Breast epithelium (tissue), 4 donors: ENCODE results near the gene PLPP3. TPM values are rescaled to one million over a fixed set of nuclear protein-coding genes. Genes with fewer than 3 reads are reported as not detected.

Source experiments
- DNase-seq, 2 donors: peaks; one replicate each; pipeline ENCODE4 v3.0.0-alpha.2; 2019; ENCODE audit warnings: low spot score in 2 of 2
- H3K27ac ChIP-seq, 2 donors: fragments of 200-600 bp; sonication (generic) in 1 of 2; one replicate each; pipeline ENCODE4 v1.5.1; 2016 to 2019; ENCODE audit warnings: mild to moderate bottlenecking in 1 of 2
- H3K27me3 ChIP-seq, 2 donors: fragments of 200-600 bp; sonication (generic) in 1 of 2; one replicate each; pipeline versions ENCODE4 v1.5.1 to v1.6.0; 2017 to 2019; ENCODE audit warnings: control low read depth in 1 of 2, mild to moderate bottlenecking in 1 of 2
- H3K36me3 ChIP-seq: fragments of 200-600 bp; one replicate; pipeline ENCODE4 v1.5.1; 2019
- H3K4me1 ChIP-seq, 2 donors: fragments of 200-600 bp; sonication (generic); one replicate each; pipeline ENCODE4 v1.5.1; 2016 to 2019; ENCODE audit warnings: control low read depth in 1 of 2
- H3K4me3 ChIP-seq, 3 donors: fragments of 200-600 bp; sonication (generic); 1 replicate in 2 of 3; 2 replicates in 1 of 3; pipeline ENCODE4 v1.5.1; 2016 to 2019; ENCODE audit warnings: mild to moderate bottlenecking in 3 of 3, moderate library complexity in 2 of 3
- H3K9me3 ChIP-seq, 2 donors: fragments of 200-600 bp; sonication (generic) in 1 of 2; one replicate each; pipeline ENCODE4 v1.5.1; 2016 to 2019; ENCODE audit warnings: control low read depth in 1 of 2
- CTCF ChIP-seq, 3 donors: fragments of 450-650 bp; IDR thresholded peaks; one replicate each; pipeline ENCODE4 v1.5.1; 2016 to 2017; ENCODE audit warnings: antibody characterized with exemption in 3 of 3, mild to moderate bottlenecking in 3 of 3, moderate library complexity in 3 of 3
- POLR2A ChIP-seq: fragments of 450-650 bp; IDR thresholded peaks from one replicate; pipeline ENCODE4 v1.6.1; 2016; ENCODE audit warnings: antibody characterized with exemption, mild to moderate bottlenecking, moderate library complexity
- POLR2AphosphoS5 ChIP-seq, 3 donors: sonication (generic); formaldehyde crosslinking; IDR thresholded peaks; one replicate each; pipeline ENCODE4 v1.6.1; 2017; ENCODE audit warnings: antibody characterized with exemption in 3 of 3
- intact Hi-C: fragments of 100-400 bp; cut with DNase I; formaldehyde crosslinking; loops from one replicate; pipeline ENCODE4 v1.15.1; 2023; ENCODE audit warnings: low total_unique reads
- total RNA-seq, 3 donors: library from RNA; depleted of rRNA; stranded (reverse); fragments of >200 nt; gene quantifications; one replicate each; pipeline ENCODE4 v1.1.0, GENCODE V29; 2016

PLPP3 gene
- total RNA-seq, 3 donors from 2014 or later: 122 to 275 (median 127) TPM

- Histone ChIP-seq H3K27me3 (no peaks in the 10 kb centered on the region), H3K4me1 (no peaks in the 10 kb centered on the region), H3K9me3 (no peaks in the 10 kb centered on the region), H3K36me3 (no peaks in the 10 kb centered on the region), H3K4me3 (no peak overlapping the region), H3K27ac (no peak overlapping the region)
- DNase-seq: no peak
- no peak for TF ChIP-seq CTCF (IDR thresholded peaks at IDR 0.05)
- TF ChIP-seq POLR2A: no peak
- no peak for TF ChIP-seq POLR2AphosphoS5 (IDR thresholded peaks at IDR 0.05)
- intact Hi-C loops: no loop called here
Observed at GRCh38 chr1:56501888-56502287, 77.5 kb downstream of the PLPP3 start.

DNA sequence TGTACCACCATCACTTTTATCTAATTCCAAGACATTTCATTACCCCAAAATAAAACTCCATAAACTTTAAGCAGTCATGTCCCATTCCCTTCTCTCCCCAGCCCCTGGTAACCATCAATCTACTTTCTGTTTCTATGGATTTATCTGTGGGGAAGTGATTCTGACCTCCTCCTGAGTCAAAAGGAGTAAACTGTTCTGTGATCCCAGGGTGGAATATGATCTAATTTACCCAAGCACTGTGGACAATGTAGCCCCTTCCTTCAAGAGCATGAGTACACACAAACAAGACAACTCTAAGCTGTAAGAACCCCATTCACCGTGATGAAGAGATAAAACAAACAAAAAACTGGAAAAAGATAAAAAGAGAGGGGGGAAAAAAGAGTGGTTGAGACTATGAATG lies 77.9 kb downstream of the PLPP3 start:
- Histone ChIP-seq H3K4me3 (no peak overlapping the region), H3K4me1 (no peaks in the 10 kb centered on the region), H3K9me3 (no peaks in the 10 kb centered on the region), H3K36me3 (no peaks in the 10 kb centered on the region), H3K27ac (no peak overlapping the region), H3K27me3 (no peaks in the 10 kb centered on the region)
- no peak for DNase-seq
- TF ChIP-seq POLR2A (no peak), CTCF (IDR thresholded peaks at IDR 0.05) (no peak), POLR2AphosphoS5 (IDR thresholded peaks at IDR 0.05) (no peak)
- intact Hi-C loops: no loop called here

- Histone ChIP-seq H3K36me3 (no peaks in the 10 kb centered on the region), H3K9me3 (no peaks in the 10 kb centered on the region), H3K4me3 (no peak overlapping the region), H3K27me3 (no peaks in the 10 kb centered on the region), H3K27ac (no peak overlapping the region), H3K4me1 (no peaks in the 10 kb centered on the region)
- TF ChIP-seq POLR2AphosphoS5 (IDR thresholded peaks at IDR 0.05): no peak
- no peak for TF ChIP-seq CTCF (IDR thresholded peaks at IDR 0.05)
- no peak for TF ChIP-seq POLR2A
- DNase-seq: no peak
- intact Hi-C loops: no loop called here
Observed at GRCh38 chr1:56496821-56497772, 82.3 kb downstream of the PLPP3 start.

GRCh38 chr1:56496158-56496557 lies 83.2 kb downstream of the PLPP3 start:
- no peak for DNase-seq
- H3K27me3 ChIP-seq: no peaks in the 10 kb centered on the region
- H3K27ac ChIP-seq: no peak overlapping the region
- H3K4me3 ChIP-seq: no peak overlapping the region
- TF ChIP-seq POLR2AphosphoS5 (IDR thresholded peaks at IDR 0.05) (no peak), CTCF (IDR thresholded peaks at IDR 0.05) (no peak), POLR2A (no peak)
- intact Hi-C loops: no loop called here
- no peaks in the 10 kb centered on the region for H3K9me3 ChIP-seq
- H3K4me1 ChIP-seq: peaks cover 0 to 3% of the 10 kb centered on the region in 2 donors
- H3K36me3 ChIP-seq: no peaks in the 10 kb centered on the region

DNA sequence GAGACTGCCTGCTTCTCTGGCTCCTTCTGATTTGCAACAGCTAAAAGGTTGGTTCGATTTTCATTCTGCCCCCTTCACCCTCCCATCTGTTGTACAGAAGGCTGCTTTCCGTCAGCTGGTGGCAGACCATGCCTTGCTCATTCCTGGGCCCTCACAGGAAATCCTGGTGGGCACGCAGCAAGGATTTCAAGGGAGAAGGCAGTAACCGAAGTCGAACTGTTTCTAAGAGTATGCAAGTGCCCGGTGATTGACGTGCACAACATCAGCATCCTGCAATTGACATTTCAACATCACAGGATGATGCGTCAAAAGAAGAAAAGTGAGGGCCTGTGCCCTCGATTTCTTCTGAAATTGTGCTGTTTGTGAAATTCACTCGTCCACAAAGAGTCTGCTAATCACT lies 83.8 kb downstream of the PLPP3 start:
- no peaks in the 10 kb centered on the region for H3K9me3 ChIP-seq

More for the DNA sequence above, 83.8 kb downstream of the PLPP3 start:
- Histone ChIP-seq H3K36me3 (no peaks in the 10 kb centered on the region), H3K27me3 (no peaks in the 10 kb centered on the region), H3K27ac (no peak overlapping the region), H3K4me1 (peaks cover 0 to 3% of the 10 kb centered on the region in 2 donors), H3K4me3 (no peak overlapping the region)
- no peak for DNase-seq
- intact Hi-C loops: no loop called here
- TF ChIP-seq CTCF (IDR thresholded peaks at IDR 0.05) (no peak), POLR2AphosphoS5 (IDR thresholded peaks at IDR 0.05) (no peak), POLR2A (no peak)
